HG03354 (cell line): ENCODE results near the gene PGPEP1.

Source experiments
- ATAC-seq: cut with Tn5 transposase; IDR thresholded peaks from one replicate; pipeline ENCODE4 v1.9.1; 2021; ENCODE audit warnings: mild to moderate bottlenecking; ENCODE audit not compliant: unreplicated experiment, poor library complexity, severe bottlenecking

The PGPEP1 gene

DNA sequence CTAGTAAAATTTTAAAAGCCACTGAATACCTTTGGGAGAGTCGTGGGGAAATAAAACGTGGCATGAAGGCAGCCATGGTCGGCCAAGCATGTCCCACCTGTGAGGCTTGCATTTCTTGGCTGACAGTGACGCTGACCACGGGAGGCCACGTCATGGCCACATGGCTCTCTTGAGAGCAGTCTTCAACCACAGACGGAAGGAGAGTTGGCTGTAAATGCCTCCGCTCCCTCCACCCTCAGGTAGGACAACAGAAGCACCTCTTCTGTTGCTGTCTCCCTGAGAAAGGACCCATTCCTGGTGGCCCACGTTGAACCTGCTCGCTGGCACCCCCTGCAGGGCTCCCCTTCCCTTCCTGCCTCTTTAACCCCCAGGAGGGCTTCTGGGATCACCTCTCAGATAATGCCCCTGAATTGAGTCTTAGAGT, 67.7 kb downstream of the PGPEP1 start:
- ATAC-seq, result peak; percentile 81

DNA sequence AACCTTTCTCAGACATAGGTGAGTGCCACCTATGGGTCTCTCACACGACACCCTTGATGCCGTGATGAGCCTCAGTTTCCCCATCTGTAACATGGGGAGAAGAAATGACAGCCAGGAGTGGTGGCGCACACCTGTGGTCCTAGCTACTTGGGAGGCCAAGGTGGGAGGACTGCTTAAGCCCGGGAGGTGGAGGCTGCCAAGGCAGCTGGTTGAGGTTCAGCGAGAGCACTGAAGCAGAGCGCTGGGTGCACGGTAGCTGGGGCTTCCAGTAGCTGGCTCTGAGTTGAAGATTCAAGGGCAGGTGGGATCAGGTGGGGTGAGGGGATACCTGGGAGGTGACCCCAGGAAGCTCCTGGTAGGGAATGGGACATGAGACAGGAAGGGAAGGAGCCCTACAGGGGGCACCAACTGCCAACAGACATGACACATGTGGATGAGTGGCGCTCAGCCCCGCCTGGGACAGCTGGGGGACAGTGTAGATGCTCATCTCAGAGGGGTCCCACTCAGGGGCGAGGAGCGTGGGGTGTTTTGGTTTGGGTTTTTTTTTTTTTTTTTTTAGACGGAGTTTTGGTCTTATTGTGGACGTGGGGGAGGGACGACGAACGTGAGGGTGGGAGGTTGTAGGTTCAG, 72.3 kb downstream of the PGPEP1 start:
- ATAC-seq, result no peak

DNA sequence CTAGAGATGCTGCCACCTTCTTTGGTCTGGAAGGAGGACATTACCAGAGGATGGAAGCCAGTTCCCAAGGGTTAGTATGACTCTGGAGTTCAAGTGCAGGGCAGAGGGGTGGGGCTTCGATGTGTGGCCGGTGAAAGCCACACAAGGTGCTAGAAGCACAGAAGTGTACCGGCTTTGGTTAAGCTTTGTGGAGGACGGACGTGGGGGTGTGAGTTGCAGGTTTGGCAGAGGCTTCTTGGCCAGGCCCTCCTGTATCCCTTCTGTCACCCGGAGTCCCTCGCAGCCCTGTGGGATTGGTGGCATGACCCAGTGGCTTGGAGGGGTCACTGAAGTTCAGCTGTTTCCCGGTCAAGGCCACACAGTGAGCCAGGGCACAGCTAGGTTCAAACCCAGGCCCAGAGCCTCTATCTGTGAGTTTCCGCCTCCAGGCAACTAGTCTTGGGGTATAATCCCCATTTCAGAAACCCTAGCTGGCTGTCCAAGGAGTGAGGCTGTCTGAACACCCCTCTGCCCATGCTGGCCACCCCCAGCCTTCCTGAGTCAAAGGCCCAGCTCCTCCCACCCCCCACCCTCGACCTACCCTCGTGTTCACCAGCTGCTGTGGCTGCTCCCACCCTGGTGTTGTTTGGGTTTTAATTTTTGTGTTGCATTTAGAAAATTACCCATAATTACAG, 74.2 kb downstream of the PGPEP1 start:
- ATAC-seq, result no peak

DNA sequence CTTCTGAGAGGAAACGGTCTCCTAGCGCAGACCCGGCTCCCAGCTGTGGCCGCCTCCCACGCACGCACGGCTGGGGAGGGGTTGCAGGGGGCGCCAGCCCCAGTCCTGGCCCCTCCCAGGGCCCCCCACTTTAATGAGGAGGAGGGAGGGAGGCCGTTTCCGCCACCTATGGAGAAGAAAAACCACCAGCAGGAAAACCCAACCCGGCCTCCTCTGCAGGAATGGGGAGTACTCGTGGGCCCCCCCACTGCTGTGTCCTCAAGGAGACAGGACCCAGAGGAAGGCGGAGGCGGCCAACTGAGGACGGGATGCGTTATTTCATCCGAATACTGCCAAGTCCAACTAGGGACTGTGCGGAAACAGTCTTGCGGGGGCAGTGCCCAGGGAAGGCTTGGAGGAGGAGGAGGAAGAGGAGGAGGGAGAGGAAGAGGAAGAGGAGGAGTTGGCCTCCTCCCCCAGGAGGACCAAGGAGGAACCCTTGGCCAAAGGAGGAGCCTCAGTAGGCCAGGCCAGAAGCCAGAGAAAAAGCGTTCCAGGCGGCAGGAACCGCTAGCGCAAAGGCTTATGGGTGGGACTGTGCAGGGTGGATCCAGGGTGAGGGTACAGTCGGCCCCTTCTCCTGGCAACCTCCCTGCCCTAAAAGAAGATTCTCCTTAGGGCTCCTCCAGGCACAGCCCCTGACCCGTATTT, 74.9 kb downstream of the PGPEP1 start:
- ATAC-seq, result no peak

DNA sequence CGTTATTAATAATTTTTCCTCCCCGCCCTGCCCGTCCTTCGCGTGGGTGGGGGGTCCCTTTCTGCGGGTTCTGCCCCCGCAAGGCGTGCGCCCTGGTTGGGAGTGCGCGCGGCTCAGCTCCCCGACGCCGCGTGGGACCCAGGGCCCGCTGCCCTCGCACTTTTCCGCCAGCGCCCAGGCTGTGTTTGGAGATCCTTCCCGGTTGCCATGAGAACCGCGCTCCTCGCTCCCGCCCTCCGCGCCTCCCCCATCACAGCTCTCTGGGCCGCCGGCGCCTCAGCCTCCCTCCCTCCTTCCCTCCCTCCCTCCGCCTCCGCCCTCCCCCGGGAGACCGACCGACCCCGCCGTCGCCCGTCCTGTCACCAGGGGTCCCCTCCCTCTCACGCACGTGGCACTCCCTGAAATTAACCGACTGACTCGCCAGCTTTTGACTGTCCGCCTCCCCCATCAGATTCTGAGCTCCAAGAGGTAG, 76.4 kb downstream of the PGPEP1 start:
- no peak for ATAC-seq

DNA sequence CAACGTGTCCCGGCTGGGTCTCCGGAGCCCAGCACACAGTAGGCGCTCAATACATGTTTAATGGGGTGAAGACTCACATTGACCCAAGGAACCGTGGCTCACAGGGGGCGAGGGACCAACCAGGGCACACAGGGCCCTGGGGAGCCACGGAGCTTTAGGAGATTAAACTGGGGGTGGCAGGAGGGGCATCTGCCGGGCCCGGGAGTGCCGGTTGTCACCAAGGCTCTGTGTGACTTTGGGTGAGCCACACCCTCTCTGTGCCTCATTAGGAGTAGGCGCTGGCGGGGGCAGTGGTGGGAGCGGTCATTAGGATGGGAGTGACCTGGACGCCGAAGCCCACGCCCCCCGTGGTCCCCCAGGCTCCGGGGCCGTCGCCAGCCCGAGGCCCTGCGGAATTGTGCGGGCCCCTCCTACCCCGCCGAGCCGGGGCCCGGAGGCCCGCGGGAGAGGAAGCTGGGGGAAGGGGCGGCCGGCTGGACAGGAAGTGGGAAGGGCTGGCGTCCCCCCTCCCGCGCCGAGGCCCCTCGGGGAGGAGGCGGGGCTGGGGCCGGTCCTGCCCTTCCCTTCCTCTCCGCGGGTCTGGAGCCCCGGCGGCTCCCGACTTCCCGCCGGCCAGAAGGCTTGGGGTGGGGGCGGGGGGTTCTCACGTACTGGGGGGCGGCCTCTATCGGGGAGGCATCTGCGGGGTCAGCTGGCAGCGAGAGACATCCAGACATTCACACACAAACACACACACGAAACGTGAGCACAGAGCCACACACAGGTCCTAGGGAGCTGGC, 77.0 kb downstream of the PGPEP1 start:
- ATAC-seq, result no peak

DNA sequence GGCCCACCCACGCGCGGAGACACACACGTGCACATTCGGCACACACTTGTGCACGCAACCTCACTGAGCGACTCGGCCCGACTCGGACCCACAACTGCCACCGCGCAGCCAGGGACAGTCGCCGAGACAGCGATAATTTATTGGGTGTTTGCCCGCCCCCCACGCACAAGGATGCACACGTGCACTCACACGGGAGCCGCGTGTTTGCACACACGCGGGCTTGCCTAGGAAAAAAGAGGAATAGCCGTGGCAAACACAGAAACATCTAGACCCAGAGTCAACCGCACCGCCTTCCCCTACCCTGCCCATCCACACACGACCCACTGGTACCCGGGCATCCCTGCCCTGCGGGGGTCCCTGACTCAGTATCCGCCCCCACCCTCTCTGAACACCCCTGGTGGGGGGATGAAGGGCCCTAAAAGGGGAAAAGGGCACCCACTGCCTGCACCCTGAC, 77.7 kb downstream of the PGPEP1 start:
- no peak for ATAC-seq

DNA sequence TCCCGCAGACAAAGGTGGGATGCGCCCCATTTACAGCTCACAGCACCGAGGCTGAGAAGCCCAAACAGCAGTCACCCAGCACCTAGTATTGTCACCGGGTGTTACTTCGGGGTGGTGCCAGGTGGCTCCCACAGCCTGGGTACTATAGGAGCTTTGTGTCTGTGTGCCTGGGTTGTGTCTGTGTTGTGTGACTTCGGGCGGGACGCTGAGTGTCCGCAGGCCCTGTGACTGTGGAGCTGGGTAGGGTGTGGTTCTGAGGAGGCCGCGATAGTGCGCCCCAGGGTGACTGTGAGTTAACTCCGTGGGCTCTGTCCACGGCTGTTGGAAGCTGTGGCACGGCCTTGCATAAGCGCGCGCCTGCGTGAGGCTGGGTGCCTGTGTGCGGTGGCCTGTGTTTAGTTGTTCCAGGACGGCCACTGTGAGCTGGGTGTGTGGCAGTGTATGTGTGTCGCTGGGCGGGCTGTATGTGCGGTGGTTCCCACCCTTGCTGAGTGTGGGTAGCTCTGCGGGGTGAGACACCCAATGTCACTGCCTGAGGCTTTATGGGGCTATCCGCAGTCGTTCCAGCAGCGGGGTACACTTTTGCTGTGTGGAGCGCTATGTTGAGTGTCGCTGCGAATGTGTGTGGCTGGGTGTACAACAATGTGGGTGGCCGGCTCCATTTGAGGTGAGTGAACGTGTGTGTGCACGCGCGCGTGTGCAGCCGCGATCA, 78.2 kb downstream of the PGPEP1 start:
- ATAC-seq, result peak; percentile 9

DNA sequence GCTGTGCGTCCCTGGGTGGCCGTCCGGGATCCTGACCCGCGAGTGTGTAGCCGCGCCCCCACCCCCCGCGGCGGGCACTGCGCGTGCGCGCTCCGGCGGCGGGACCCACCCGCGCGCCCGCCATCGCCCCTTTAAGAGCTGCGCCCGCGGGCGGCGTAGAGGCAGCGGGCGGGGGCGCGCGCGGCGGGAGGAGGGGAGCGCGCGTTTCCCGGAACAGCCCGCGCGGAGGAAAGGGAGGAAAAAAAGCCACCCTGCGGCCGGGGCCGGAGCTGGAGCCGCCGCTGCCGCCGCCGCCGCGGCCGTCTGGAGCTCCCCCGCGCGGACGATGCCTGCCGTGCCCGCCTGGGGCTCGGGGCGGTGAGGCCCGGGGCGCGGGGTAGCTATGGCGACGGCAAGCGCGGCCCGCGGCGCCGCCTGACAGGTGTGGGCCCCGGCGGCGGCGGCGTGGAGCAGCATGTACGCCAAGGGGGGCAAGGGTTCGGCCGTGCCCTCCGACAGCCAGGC, 78.8 kb downstream of the PGPEP1 start, which contains the start of gene SSBP4:
Gene SSBP4 (plus strand): TSS at position 204 of the 504 bp plus-strand sequence. CDS start 251 bp downstream, at position 455.
- ATAC-seq, result peak; percentile 52
